ENCODE results near the gene SMAGP.

SMAGP gene

DNA sequence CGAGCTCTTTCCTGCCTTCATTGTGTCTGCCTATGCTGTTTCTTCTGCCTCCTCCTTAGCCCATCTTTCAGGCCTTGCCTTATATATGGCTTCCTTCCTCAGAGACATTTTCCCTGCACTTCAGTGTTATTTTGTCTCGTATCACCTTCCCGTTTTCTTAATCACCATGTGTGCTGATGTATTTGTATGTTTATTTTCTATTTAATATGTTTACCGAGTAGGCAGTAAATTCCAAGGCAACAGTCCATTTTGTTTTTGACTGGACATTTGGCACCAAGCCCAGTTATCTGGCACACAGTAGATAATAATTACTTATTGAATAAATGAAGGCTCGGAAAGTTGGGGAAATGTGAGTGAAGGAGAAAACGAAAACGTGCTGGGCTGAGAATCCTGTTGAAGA lies 47.8 kb downstream of the SMAGP start:
- TF ChIP-seq, protein P1, sequence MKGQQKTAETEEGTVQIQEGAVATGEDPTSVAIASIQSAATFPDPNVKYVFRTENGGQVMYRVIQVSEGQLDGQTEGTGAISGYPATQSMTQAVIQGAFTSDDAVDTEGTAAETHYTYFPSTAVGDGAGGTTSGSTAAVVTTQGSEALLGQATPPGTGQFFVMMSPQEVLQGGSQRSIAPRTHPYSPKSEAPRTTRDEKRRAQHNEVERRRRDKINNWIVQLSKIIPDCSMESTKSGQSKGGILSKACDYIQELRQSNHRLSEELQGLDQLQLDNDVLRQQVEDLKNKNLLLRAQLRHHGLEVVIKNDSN (IDR thresholded peaks at IDR 0.05), result no peak
- TF ChIP-seq FOXM1 (IDR thresholded peaks at IDR 0.05; ENCODE audit: borderline replicate concordance, low read depth), result no peak
- TF ChIP-seq, protein P2, sequence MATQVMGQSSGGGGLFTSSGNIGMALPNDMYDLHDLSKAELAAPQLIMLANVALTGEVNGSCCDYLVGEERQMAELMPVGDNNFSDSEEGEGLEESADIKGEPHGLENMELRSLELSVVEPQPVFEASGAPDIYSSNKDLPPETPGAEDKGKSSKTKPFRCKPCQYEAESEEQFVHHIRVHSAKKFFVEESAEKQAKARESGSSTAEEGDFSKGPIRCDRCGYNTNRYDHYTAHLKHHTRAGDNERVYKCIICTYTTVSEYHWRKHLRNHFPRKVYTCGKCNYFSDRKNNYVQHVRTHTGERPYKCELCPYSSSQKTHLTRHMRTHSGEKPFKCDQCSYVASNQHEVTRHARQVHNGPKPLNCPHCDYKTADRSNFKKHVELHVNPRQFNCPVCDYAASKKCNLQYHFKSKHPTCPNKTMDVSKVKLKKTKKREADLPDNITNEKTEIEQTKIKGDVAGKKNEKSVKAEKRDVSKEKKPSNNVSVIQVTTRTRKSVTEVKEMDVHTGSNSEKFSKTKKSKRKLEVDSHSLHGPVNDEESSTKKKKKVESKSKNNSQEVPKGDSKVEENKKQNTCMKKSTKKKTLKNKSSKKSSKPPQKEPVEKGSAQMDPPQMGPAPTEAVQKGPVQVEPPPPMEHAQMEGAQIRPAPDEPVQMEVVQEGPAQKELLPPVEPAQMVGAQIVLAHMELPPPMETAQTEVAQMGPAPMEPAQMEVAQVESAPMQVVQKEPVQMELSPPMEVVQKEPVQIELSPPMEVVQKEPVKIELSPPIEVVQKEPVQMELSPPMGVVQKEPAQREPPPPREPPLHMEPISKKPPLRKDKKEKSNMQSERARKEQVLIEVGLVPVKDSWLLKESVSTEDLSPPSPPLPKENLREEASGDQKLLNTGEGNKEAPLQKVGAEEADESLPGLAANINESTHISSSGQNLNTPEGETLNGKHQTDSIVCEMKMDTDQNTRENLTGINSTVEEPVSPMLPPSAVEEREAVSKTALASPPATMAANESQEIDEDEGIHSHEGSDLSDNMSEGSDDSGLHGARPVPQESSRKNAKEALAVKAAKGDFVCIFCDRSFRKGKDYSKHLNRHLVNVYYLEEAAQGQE (IDR thresholded peaks at IDR 0.05; ENCODE audit: low read depth), result no peak
- TF ChIP-seq NFIC (IDR thresholded peaks at IDR 0.05), result peak; percentile 42

DNA sequence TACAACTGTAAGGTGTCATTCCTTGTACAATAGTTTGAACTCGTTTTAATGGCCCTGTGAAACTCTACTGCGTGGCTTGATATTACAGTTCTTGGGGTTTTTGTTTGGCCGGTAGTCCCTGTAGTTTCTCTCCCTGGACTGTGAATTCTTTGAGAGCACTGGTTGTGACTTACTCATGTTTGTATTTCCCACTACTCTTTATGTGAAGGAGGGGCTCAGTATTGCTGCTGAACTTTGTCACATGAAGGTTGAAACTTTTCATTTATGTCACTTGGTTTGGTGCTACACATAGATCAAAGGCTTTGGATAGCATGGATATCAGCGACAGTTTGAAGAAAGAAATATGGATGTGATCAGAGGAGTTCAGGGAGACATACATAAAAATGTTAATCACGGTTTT lies 50.9 kb downstream of the SMAGP start:
- TF ChIP-seq, protein P1 (IDR thresholded peaks at IDR 0.05), result no peak
- TF ChIP-seq NFIC (IDR thresholded peaks at IDR 0.05), result no peak
- no peak for TF ChIP-seq FOXM1 (IDR thresholded peaks at IDR 0.05; ENCODE audit: borderline replicate concordance, low read depth)
- TF ChIP-seq TEAD4 (IDR thresholded peaks at IDR 0.05), result no peak
- TF ChIP-seq TCF12 (IDR thresholded peaks at IDR 0.05; ENCODE audit: low read depth), result no peak
- TF ChIP-seq, protein P2 (IDR thresholded peaks at IDR 0.05; ENCODE audit: low read depth), result no peak
- no peak for TF ChIP-seq CEBPB (IDR thresholded peaks at IDR 0.05)
- TF ChIP-seq RAD21 (IDR thresholded peaks at IDR 0.05; ENCODE audit: low read depth), result no peak
- TF ChIP-seq EGR1 (IDR thresholded peaks at IDR 0.05), result no peak
- no peak for TF ChIP-seq YY1 (IDR thresholded peaks at IDR 0.05; ENCODE audit: low read depth)
- no peak for TF ChIP-seq CREB1 (IDR thresholded peaks at IDR 0.05; ENCODE audit: low read depth)
- TF ChIP-seq, protein P3, sequence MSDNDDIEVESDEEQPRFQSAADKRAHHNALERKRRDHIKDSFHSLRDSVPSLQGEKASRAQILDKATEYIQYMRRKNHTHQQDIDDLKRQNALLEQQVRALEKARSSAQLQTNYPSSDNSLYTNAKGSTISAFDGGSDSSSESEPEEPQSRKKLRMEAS (IDR thresholded peaks at IDR 0.05), result no peak
- no peak for TF ChIP-seq ZBTB7A (IDR thresholded peaks at IDR 0.05; ENCODE audit: low read depth)
- no peak for TF ChIP-seq EP300 (IDR thresholded peaks at IDR 0.05; ENCODE audit: borderline replicate concordance)
- no peak for TF ChIP-seq TAF1 (IDR thresholded peaks at IDR 0.05; ENCODE audit: low read depth)

DNA sequence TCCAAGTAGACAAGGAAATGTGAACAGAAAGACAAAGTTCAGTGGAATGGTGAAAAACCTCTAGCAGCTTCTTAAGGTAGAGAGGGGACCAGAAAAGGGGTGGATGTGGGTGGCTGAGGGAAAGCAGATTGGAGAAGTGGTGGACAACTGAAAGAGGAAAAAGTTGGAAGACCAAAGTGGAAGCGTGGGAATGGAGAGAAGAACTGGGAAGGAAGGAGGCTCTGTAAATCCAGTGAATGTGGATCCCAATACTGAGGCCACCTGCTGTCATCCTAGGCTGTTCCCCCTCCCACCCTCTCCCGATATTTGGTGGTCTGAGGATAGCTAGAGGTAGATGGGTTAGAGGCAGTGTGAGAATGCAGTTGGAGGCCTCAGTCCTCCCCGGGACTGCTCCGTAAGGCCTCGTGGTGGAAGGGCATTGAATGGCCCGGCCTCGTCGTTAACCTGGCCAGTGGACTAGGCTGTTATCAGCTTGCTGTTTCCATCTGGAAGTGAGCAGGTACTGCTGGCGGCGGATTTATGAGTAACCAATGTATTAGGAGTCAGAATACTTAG lies 51.5 kb downstream of the SMAGP start:
- TF ChIP-seq, protein P1 (IDR thresholded peaks at IDR 0.05), result no peak
- TF ChIP-seq TAF1 (IDR thresholded peaks at IDR 0.05; ENCODE audit: low read depth) (no peak), TCF12 (IDR thresholded peaks at IDR 0.05; ENCODE audit: low read depth) (no peak), CREB1 (IDR thresholded peaks at IDR 0.05; ENCODE audit: low read depth) (no peak), EP300 (IDR thresholded peaks at IDR 0.05; ENCODE audit: borderline replicate concordance) (no peak), ZBTB7A (IDR thresholded peaks at IDR 0.05; ENCODE audit: low read depth) (no peak)
- TF ChIP-seq, protein P2 (IDR thresholded peaks at IDR 0.05; ENCODE audit: low read depth), result no peak

DNA sequence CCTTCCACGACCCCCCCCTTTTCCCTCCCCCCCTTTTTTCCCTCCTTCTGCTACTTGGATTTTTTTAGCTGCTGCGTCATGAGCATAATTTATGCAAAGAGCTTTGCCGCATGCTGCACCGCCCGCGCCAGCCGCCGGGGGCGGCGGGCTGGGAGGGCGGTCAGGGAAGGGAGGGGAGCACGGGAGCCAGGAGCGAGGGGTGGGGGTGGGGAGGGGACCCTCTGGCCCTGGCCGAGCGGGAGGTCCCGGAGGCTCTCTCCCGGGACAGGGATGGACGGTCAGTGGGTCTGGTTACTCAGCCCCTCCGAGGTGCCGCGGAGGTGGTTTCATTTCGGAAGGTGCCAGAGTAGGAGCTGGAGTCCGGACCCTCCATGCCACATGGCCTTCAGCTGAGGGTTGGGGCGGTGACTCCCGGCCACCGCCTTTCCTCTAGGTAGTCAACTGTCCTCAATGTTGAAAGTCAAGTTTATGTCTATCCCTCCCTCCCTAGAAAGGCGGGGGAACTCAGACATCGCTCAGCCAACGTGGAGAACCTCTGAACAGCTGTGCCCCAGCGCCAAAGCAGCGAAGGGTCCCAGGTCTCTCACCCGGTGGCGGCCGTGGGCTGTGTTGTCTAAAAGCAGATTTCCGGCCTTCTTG lies 52.1 kb downstream of the SMAGP start, which contains the start of gene POU6F1:
Gene POU6F1 (minus strand): TSS at position 95 of the 639 bp plus-strand sequence. CDS start 11,226 bp downstream, outside the sequence.
- TF ChIP-seq EGR1 (IDR thresholded peaks at IDR 0.05) (peak; percentile 69), YY1 (IDR thresholded peaks at IDR 0.05; ENCODE audit: low read depth) (peak; percentile 27; the same call in 1 of the 2 replicates), TAF1 (IDR thresholded peaks at IDR 0.05; ENCODE audit: low read depth) (peak; percentile 37), RAD21 (IDR thresholded peaks at IDR 0.05; ENCODE audit: low read depth) (no peak), CEBPB (IDR thresholded peaks at IDR 0.05) (no peak), NFIC (IDR thresholded peaks at IDR 0.05) (no peak), ZBTB7A (IDR thresholded peaks at IDR 0.05; ENCODE audit: low read depth) (peak; percentile 98), TEAD4 (IDR thresholded peaks at IDR 0.05) (0 out of 2 replicates have a peak, but pooled peaks have one; percentile 20), TCF12 (IDR thresholded peaks at IDR 0.05; ENCODE audit: low read depth) (peak; percentile 46), EP300 (IDR thresholded peaks at IDR 0.05; ENCODE audit: borderline replicate concordance) (no peak), FOXM1 (IDR thresholded peaks at IDR 0.05; ENCODE audit: borderline replicate concordance, low read depth) (no peak), CREB1 (IDR thresholded peaks at IDR 0.05; ENCODE audit: low read depth) (0 out of 2 replicates have a peak, but pooled peaks have one; percentile 49)
- TF ChIP-seq, protein P3 (IDR thresholded peaks at IDR 0.05), result peak; percentile 81
- TF ChIP-seq, protein P1 (IDR thresholded peaks at IDR 0.05), result no peak; the same call in 1 of the 2 replicates
- TF ChIP-seq, protein P2 (IDR thresholded peaks at IDR 0.05; ENCODE audit: low read depth), result no peak
